HFFc6 (cell line): Measurements from ENCODE around the gene KRTAP5-8. TPM values are rescaled to one million over a fixed set of nuclear protein-coding genes. Genes with fewer than 3 reads are reported as not detected.

Experiments used
- DNase-seq: peaks from one replicate; pipeline ENCODE4 v3.0.0-alpha.2; 2018
- H3K27ac Mint-ChIP-seq: 2 replicates; pipeline ENCODE4 v1.8.0; 2020; ENCODE audit warnings: mild to moderate bottlenecking, mixed read lengths
- H3K27me3 Mint-ChIP-seq: 2 replicates; pipeline ENCODE4 v1.8.0; 2021; ENCODE audit warnings: mild to moderate bottlenecking, moderate library complexity, mixed read lengths; ENCODE audit not compliant: insufficient read depth
- H3K36me3 Mint-ChIP-seq: 2 replicates; pipeline ENCODE4 v1.8.0; 2021; ENCODE audit warnings: low read depth, mixed read lengths
- H3K4me1 Mint-ChIP-seq: 2 replicates; pipeline ENCODE4 v1.8.0; 2020; ENCODE audit warnings: low read depth, mixed read lengths
- H3K4me3 Mint-ChIP-seq: 2 replicates; pipeline ENCODE4 v1.8.0; 2020; ENCODE audit warnings: mild to moderate bottlenecking, moderate library complexity, mixed read lengths
- H3K9me3 Mint-ChIP-seq: 2 replicates; pipeline ENCODE4 v1.8.0; 2020; ENCODE audit warnings: mild to moderate bottlenecking, mixed read lengths
- CTCF ChIP-seq: fragments of 200-600 bp; sonication (generic); IDR thresholded peaks from 2 replicates; pipeline ENCODE4 v1.5.0; 2021; ENCODE audit warnings: antibody characterized with exemption, mild to moderate bottlenecking
- total RNA-seq, 6 experiments: library from RNA; stranded (reverse); fragmentation: NEBNext Ultra II Directional; extraction: Animal tissue kit (Norgen Biotek cat#: 25700); gene quantifications; 2 replicates in 1 of 6; 3 replicates in 5 of 6; pipeline ENCODE4 v1.2.3, GENCODE V29; 2021

KRTAP5-8 gene
- total RNA-seq, 6 experiments from 2014 or later, result not detected

- no peak overlapping the region for H3K27ac Mint-ChIP-seq
- no peak for DNase-seq
- no peak for TF ChIP-seq CTCF
- H3K27me3 Mint-ChIP-seq, result no peaks in the 10 kb centered on the region; the same call in 1 of the 2 replicates
- no peak overlapping the region for H3K4me3 Mint-ChIP-seq
- peaks cover 33% of the 10 kb centered on the region for H3K36me3 Mint-ChIP-seq
- no peaks in the 10 kb centered on the region for H3K4me1 Mint-ChIP-seq
- no peaks in the 10 kb centered on the region for H3K9me3 Mint-ChIP-seq
These were observed 34.9 kb upstream of the KRTAP5-8 start for GRCh38 chr11:71502871-71503435.

GRCh38 chr11:71504531-71504930, 33.3 kb upstream of the KRTAP5-8 start:
- no peaks in the 10 kb centered on the region; the same call in 1 of the 2 replicates for H3K27me3 Mint-ChIP-seq
- no peak overlapping the region for H3K27ac Mint-ChIP-seq
- DNase-seq, result no peak
- H3K4me3 Mint-ChIP-seq, result no peak overlapping the region
- no peak for TF ChIP-seq CTCF
- no peaks in the 10 kb centered on the region for H3K4me1 Mint-ChIP-seq
- peaks cover 22% of the 10 kb centered on the region for H3K36me3 Mint-ChIP-seq
- H3K9me3 Mint-ChIP-seq, result peaks cover 3% of the 10 kb centered on the region

GRCh38 chr11:71505001-71505400, 32.8 kb upstream of the KRTAP5-8 start:
- Mint-ChIP-seq H3K4me1 (no peaks in the 10 kb centered on the region), H3K27ac (no peak overlapping the region), H3K9me3 (peaks cover 8% of the 10 kb centered on the region), H3K36me3 (peaks cover 26% of the 10 kb centered on the region), H3K27me3 (peaks cover 2% of the 10 kb centered on the region), H3K4me3 (no peak overlapping the region)
- no peak for DNase-seq
- no peak for TF ChIP-seq CTCF

- no peak for TF ChIP-seq CTCF
- peaks cover 2% of the 10 kb centered on the region for H3K27me3 Mint-ChIP-seq
- H3K27ac Mint-ChIP-seq, result no peak overlapping the region
- peaks cover 21% of the 10 kb centered on the region for H3K36me3 Mint-ChIP-seq
- no peaks in the 10 kb centered on the region for H3K4me1 Mint-ChIP-seq
- DNase-seq, result no peak
- peaks cover 16% of the 10 kb centered on the region for H3K9me3 Mint-ChIP-seq
- H3K4me3 Mint-ChIP-seq, result no peak overlapping the region
These were observed 32.0 kb upstream of the KRTAP5-8 start for GRCh38 chr11:71505781-71506180.

- DNase-seq, result no peak
- TF ChIP-seq CTCF, result no peak
- Mint-ChIP-seq H3K36me3 (peaks cover 23% of the 10 kb centered on the region), H3K27me3 (peaks cover 4% of the 10 kb centered on the region), H3K27ac (no peak overlapping the region), H3K9me3 (peaks cover 27% of the 10 kb centered on the region), H3K4me1 (no peaks in the 10 kb centered on the region), H3K4me3 (no peak overlapping the region)
These were observed 30.7 kb upstream of the KRTAP5-8 start for GRCh38 chr11:71507102-71507501.
